Mucosa of rectum (tissue), 2 donors: ENCODE data around the gene WASF3.

Source experiments
- H3K27ac ChIP-seq, 2 donors: one replicate each; pipeline ENCODE4 v1.7.0; 2013; ENCODE audit warnings: inconsistent platforms in 2 of 2, low read depth in 2 of 2, low read length in 2 of 2
- H3K27me3 ChIP-seq, 2 donors: one replicate each; pipeline ENCODE4 v1.7.0; 2013; ENCODE audit warnings: low read length in 2 of 2; ENCODE audit not compliant: control insufficient read depth in 2 of 2, insufficient read depth in 2 of 2
- H3K36me3 ChIP-seq, 2 donors: one replicate each; pipeline ENCODE4 v1.7.0; 2013; ENCODE audit warnings: low read length in 2 of 2; ENCODE audit not compliant: control insufficient read depth in 2 of 2, insufficient read depth in 2 of 2
- H3K4me1 ChIP-seq, 2 donors: one replicate each; pipeline ENCODE4 v1.7.0; 2013; ENCODE audit warnings: low read length in 2 of 2, mild to moderate bottlenecking in 1 of 2; ENCODE audit not compliant: control insufficient read depth in 2 of 2, insufficient read depth in 2 of 2
- H3K4me3 ChIP-seq, 2 donors: one replicate each; pipeline ENCODE4 v1.7.0; 2013; ENCODE audit warnings: low read length in 2 of 2
- H3K9ac ChIP-seq, 2 donors: one replicate each; pipeline ENCODE4 v1.7.0; 2013; ENCODE audit warnings: low read length in 2 of 2, low read depth in 1 of 2, mild to moderate bottlenecking in 1 of 2
- H3K9me3 ChIP-seq, 2 donors: one replicate each; pipeline ENCODE4 v1.7.0; 2013; ENCODE audit warnings: low read length in 2 of 2; ENCODE audit not compliant: control insufficient read depth in 2 of 2
- donor health status: healthy.
- donor health status: Normal muscosa, but diverticular disease.

Gene WASF3

GRCh38 chr13:26560456-26560855, 3.0 kb downstream of the WASF3 start:
- Histone ChIP-seq H3K9me3 (no peaks in the 10 kb centered on the region), H3K4me3 (no peak overlapping the region), H3K4me1 (peaks cover 0 to 4% of the 10 kb centered on the region in 2 donors), H3K36me3 (no peaks in the 10 kb centered on the region), H3K27me3 (peaks cover 15 to 17% of the 10 kb centered on the region in 2 donors), H3K9ac (no peak overlapping the region), H3K27ac (no peak overlapping the region)

GRCh38 chr13:26561067-26561466, 3.6 kb downstream of the WASF3 start:
- H3K9me3 ChIP-seq, result no peaks in the 10 kb centered on the region
- no peak overlapping the region for H3K4me3 ChIP-seq
- H3K36me3 ChIP-seq, result no peaks in the 10 kb centered on the region
- H3K9ac ChIP-seq, result no peak overlapping the region
- H3K4me1 ChIP-seq, result peaks cover 0 to 4% of the 10 kb centered on the region in 2 donors
- no peak overlapping the region for H3K27ac ChIP-seq
- peaks cover 14 to 16% of the 10 kb centered on the region in 2 donors for H3K27me3 ChIP-seq

GRCh38 chr13:26561651-26562511, 4.4 kb downstream of the WASF3 start:
- Histone ChIP-seq H3K4me1 (peaks cover 0 to 4% of the 10 kb centered on the region in 2 donors), H3K27me3 (peaks cover 14 to 16% of the 10 kb centered on the region in 2 donors), H3K9ac (no peak overlapping the region), H3K9me3 (no peaks in the 10 kb centered on the region), H3K27ac (no peak overlapping the region), H3K36me3 (no peaks in the 10 kb centered on the region), H3K4me3 (no peak overlapping the region)

GRCh38 chr13:26562512-26562890, 5.0 kb downstream of the WASF3 start:
- Histone ChIP-seq H3K4me1 (peaks cover 0 to 4% of the 10 kb centered on the region in 2 donors), H3K4me3 (no peak overlapping the region), H3K27me3 (peaks cover 11 to 16% of the 10 kb centered on the region in 2 donors), H3K36me3 (no peaks in the 10 kb centered on the region), H3K9ac (no peak overlapping the region), H3K9me3 (no peaks in the 10 kb centered on the region), H3K27ac (no peak overlapping the region)

- Histone ChIP-seq H3K9me3 (no peaks in the 10 kb centered on the region), H3K36me3 (no peaks in the 10 kb centered on the region), H3K27me3 (peaks cover 11 to 15% of the 10 kb centered on the region in 2 donors), H3K9ac (no peak overlapping the region), H3K4me1 (no peaks in the 10 kb centered on the region), H3K27ac (no peak overlapping the region), H3K4me3 (no peak overlapping the region)
Observed at GRCh38 chr13:26563713-26564112, 6.2 kb downstream of the WASF3 start.

- no peaks in the 10 kb centered on the region for H3K36me3 ChIP-seq
- H3K27ac ChIP-seq, result no peak overlapping the region
- no peaks in the 10 kb centered on the region for H3K9me3 ChIP-seq
- no peaks in the 10 kb centered on the region for H3K4me1 ChIP-seq
- no peaks in the 10 kb centered on the region for H3K27me3 ChIP-seq
- H3K9ac ChIP-seq, result no peak overlapping the region
- no peak overlapping the region for H3K4me3 ChIP-seq
Observed at GRCh38 chr13:26568132-26568815, 10.8 kb downstream of the WASF3 start.

- no peak overlapping the region for H3K27ac ChIP-seq
- H3K27me3 ChIP-seq, result no peaks in the 10 kb centered on the region
- no peaks in the 10 kb centered on the region for H3K4me1 ChIP-seq
- H3K4me3 ChIP-seq, result no peak overlapping the region
- no peaks in the 10 kb centered on the region for H3K9me3 ChIP-seq
- H3K36me3 ChIP-seq, result no peaks in the 10 kb centered on the region
- no peak overlapping the region for H3K9ac ChIP-seq
Observed at GRCh38 chr13:26571518-26571917, 14.0 kb downstream of the WASF3 start.

- Histone ChIP-seq H3K27me3 (no peaks in the 10 kb centered on the region), H3K9ac (no peak overlapping the region), H3K4me1 (no peaks in the 10 kb centered on the region), H3K9me3 (no peaks in the 10 kb centered on the region), H3K36me3 (no peaks in the 10 kb centered on the region), H3K27ac (no peak overlapping the region), H3K4me3 (no peak overlapping the region)
Observed at GRCh38 chr13:26575244-26575643, 17.8 kb downstream of the WASF3 start.

- no peaks in the 10 kb centered on the region for H3K9me3 ChIP-seq
- no peak overlapping the region for H3K27ac ChIP-seq
- H3K9ac ChIP-seq, result no peak overlapping the region
- no peaks in the 10 kb centered on the region for H3K27me3 ChIP-seq
- H3K36me3 ChIP-seq, result no peaks in the 10 kb centered on the region
- no peak overlapping the region for H3K4me3 ChIP-seq
- no peaks in the 10 kb centered on the region for H3K4me1 ChIP-seq
Observed at GRCh38 chr13:26579580-26579979, 22.1 kb downstream of the WASF3 start.

- no peak overlapping the region for H3K9ac ChIP-seq
- H3K27me3 ChIP-seq, result no peaks in the 10 kb centered on the region
- H3K27ac ChIP-seq, result no peak overlapping the region
- no peaks in the 10 kb centered on the region for H3K9me3 ChIP-seq
- H3K4me1 ChIP-seq, result no peaks in the 10 kb centered on the region
- no peaks in the 10 kb centered on the region for H3K36me3 ChIP-seq
- no peak overlapping the region for H3K4me3 ChIP-seq
Observed at GRCh38 chr13:26583662-26584061, 26.2 kb downstream of the WASF3 start.
